ENCODE measurements around the gene BTN2A1.
"Not testable (repeated sequence)": the region's sequence is repeated elsewhere in the genome, so short reads cannot be mapped to it uniquely, and the experiment has no call there.

The BTN2A1 gene

GRCh38 chr6:26457806-26458688 lies at the start of gene BTN2A1:
Gene BTN2A1, plus strand, starts transcription at chr6:26457955. Its CDS starts 682 bp downstream, at chr6:26458637.
- peak; percentile 88 for DNase-seq (ENCODE audit: low read depth)

- DNase-seq (ENCODE audit: low read depth), result no peak
Observed at GRCh38 chr6:26408828-26409730, 48.7 kb upstream of the BTN2A1 start.

- DNase-seq (ENCODE audit: low read depth), result no peak
Observed at GRCh38 chr6:26411751-26412150, 46.0 kb upstream of the BTN2A1 start.

GRCh38 chr6:26412228-26412627 lies 45.5 kb upstream of the BTN2A1 start:
- no peak for DNase-seq (ENCODE audit: low read depth)

GRCh38 chr6:26412954-26413353 lies 44.8 kb upstream of the BTN2A1 start:
- DNase-seq (ENCODE audit: low read depth), result no peak

GRCh38 chr6:26414281-26414680 lies 43.5 kb upstream of the BTN2A1 start:
- no peak for DNase-seq (ENCODE audit: low read depth)

GRCh38 chr6:26415036-26415614 lies 42.6 kb upstream of the BTN2A1 start:
- no peak for DNase-seq (ENCODE audit: low read depth)

- DNase-seq (ENCODE audit: low read depth), result no peak
Observed at GRCh38 chr6:26415791-26416190, 42.0 kb upstream of the BTN2A1 start.

GRCh38 chr6:26416288-26416687 lies 41.5 kb upstream of the BTN2A1 start:
- DNase-seq (ENCODE audit: low read depth), result no peak

GRCh38 chr6:26418077-26418476 lies 39.7 kb upstream of the BTN2A1 start:
- not testable (repeated sequence) for DNase-seq (ENCODE audit: low read depth)

GRCh38 chr6:26418795-26419194 lies 39.0 kb upstream of the BTN2A1 start:
- not testable (repeated sequence) for DNase-seq (ENCODE audit: low read depth)

GRCh38 chr6:26420688-26421171 lies 37.0 kb upstream of the BTN2A1 start:
- DNase-seq (ENCODE audit: low read depth), result no peak

GRCh38 chr6:26421259-26422144 lies 36.3 kb upstream of the BTN2A1 start:
- peak; percentile 79 for DNase-seq (ENCODE audit: low read depth)

GRCh38 chr6:26422329-26422728 lies 35.4 kb upstream of the BTN2A1 start:
- DNase-seq (ENCODE audit: low read depth), result no peak

GRCh38 chr6:26426691-26427450 lies 30.9 kb upstream of the BTN2A1 start:
- no peak for DNase-seq (ENCODE audit: low read depth)

GRCh38 chr6:26427451-26427809 lies 30.3 kb upstream of the BTN2A1 start:
- DNase-seq (ENCODE audit: low read depth), result no peak

GRCh38 chr6:26428206-26428605 lies 29.5 kb upstream of the BTN2A1 start:
- DNase-seq (ENCODE audit: low read depth), result no peak

GRCh38 chr6:26430787-26431186 lies 27.0 kb upstream of the BTN2A1 start:
- no peak for DNase-seq (ENCODE audit: low read depth)

GRCh38 chr6:26431258-26432172 lies 26.2 kb upstream of the BTN2A1 start:
- peak; percentile 34 for DNase-seq (ENCODE audit: low read depth)

Measured in fibroblast of the conjunctiva (primary cell).